ENCODE results near the gene ST6GALNAC1.

DNA sequence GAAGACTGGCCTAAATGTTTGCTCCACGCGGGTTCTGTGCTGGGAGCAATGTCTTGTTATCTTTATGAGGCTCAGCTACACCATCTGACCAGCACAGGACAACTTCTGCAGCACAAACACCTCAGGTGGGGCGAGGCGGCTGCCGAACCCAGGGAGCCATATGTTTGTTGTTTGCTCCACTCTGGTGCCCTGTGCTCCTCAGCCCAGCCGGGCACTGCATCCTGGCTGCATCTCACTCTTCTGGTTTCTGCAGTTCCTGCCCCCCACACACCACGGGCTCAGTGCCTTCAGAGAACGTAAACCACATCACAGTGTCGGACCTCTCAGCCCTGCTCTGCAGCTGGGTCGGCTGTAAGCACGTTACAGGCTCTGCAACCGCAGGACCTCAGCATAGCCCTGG, 34.8 kb upstream of the ST6GALNAC1 start:
- TF ChIP-seq, protein P1, sequence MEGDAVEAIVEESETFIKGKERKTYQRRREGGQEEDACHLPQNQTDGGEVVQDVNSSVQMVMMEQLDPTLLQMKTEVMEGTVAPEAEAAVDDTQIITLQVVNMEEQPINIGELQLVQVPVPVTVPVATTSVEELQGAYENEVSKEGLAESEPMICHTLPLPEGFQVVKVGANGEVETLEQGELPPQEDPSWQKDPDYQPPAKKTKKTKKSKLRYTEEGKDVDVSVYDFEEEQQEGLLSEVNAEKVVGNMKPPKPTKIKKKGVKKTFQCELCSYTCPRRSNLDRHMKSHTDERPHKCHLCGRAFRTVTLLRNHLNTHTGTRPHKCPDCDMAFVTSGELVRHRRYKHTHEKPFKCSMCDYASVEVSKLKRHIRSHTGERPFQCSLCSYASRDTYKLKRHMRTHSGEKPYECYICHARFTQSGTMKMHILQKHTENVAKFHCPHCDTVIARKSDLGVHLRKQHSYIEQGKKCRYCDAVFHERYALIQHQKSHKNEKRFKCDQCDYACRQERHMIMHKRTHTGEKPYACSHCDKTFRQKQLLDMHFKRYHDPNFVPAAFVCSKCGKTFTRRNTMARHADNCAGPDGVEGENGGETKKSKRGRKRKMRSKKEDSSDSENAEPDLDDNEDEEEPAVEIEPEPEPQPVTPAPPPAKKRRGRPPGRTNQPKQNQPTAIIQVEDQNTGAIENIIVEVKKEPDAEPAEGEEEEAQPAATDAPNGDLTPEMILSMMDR (IDR thresholded peaks at IDR 0.05; ENCODE audit: insufficient read depth, low read length, poor library complexity, severe bottlenecking) = no peak
- no peak for TF ChIP-seq EZH2phosphoT487 (conservative IDR thresholded peaks at IDR 0.05; ENCODE audit: low read length)
